ENCODE measurements around the gene MMP25. TPM values are rescaled to one million over a fixed set of nuclear protein-coding genes. Genes with fewer than 3 reads are reported as not detected.

MMP25 gene
- total RNA-seq, 1 donor = under 0.01 TPM

- Histone ChIP-seq H3K4me1 (ENCODE audit: insufficient read depth, low read length) (no peaks in the 10 kb centered on the region), H3K36me3 (ENCODE audit: insufficient read depth, low read length) (peaks cover 10% of the 10 kb centered on the region), H4K20me1 (ENCODE audit: insufficient read depth, low read length) (peaks cover 15% of the 10 kb centered on the region), H2AFZ (ENCODE audit: low read length) (no peak overlapping the region), H3K79me2 (ENCODE audit: insufficient read depth, low read length) (no peaks in the 10 kb centered on the region), H3K9me3 (ENCODE audit: low read depth, low read length) (no peaks in the 10 kb centered on the region), H3K4me2 (ENCODE audit: insufficient read depth, low read length) (no peak overlapping the region), H3K27me3 (ENCODE audit: insufficient read depth, low read length) (peaks cover 47% of the 10 kb centered on the region), H3K27ac (ENCODE audit: low read depth, low read length) (no peak overlapping the region), H3K4me3 (ENCODE audit: insufficient read depth, low read length) (no peak overlapping the region)
- no peak for TF ChIP-seq CTCF (IDR thresholded peaks at IDR 0.05; ENCODE audit: extremely low read depth, low read depth, low read length)
- peak; percentile 91 for DNase-seq (ENCODE audit: insufficient read length, low spot score, missing footprints)
These were observed 15.8 kb upstream of the MMP25 start for GRCh38 chr16:3030222-3031212.

GRCh38 chr16:3032624-3033023 is 13.7 kb upstream of the MMP25 start:
- Histone ChIP-seq H3K9me3 (ENCODE audit: low read depth, low read length) (no peaks in the 10 kb centered on the region), H3K27ac (ENCODE audit: low read depth, low read length) (no peak overlapping the region), H2AFZ (ENCODE audit: low read length) (no peak overlapping the region), H3K4me3 (ENCODE audit: insufficient read depth, low read length) (no peak overlapping the region), H4K20me1 (ENCODE audit: insufficient read depth, low read length) (peaks cover 10% of the 10 kb centered on the region), H3K79me2 (ENCODE audit: insufficient read depth, low read length) (no peaks in the 10 kb centered on the region), H3K27me3 (ENCODE audit: insufficient read depth, low read length) (peaks cover 68% of the 10 kb centered on the region), H3K36me3 (ENCODE audit: insufficient read depth, low read length) (no peaks in the 10 kb centered on the region), H3K4me2 (ENCODE audit: insufficient read depth, low read length) (no peak overlapping the region), H3K4me1 (ENCODE audit: insufficient read depth, low read length) (no peaks in the 10 kb centered on the region)
- no peak for DNase-seq (ENCODE audit: insufficient read length, low spot score, missing footprints)
- TF ChIP-seq CTCF (IDR thresholded peaks at IDR 0.05; ENCODE audit: extremely low read depth, low read depth, low read length) = no peak

DNA sequence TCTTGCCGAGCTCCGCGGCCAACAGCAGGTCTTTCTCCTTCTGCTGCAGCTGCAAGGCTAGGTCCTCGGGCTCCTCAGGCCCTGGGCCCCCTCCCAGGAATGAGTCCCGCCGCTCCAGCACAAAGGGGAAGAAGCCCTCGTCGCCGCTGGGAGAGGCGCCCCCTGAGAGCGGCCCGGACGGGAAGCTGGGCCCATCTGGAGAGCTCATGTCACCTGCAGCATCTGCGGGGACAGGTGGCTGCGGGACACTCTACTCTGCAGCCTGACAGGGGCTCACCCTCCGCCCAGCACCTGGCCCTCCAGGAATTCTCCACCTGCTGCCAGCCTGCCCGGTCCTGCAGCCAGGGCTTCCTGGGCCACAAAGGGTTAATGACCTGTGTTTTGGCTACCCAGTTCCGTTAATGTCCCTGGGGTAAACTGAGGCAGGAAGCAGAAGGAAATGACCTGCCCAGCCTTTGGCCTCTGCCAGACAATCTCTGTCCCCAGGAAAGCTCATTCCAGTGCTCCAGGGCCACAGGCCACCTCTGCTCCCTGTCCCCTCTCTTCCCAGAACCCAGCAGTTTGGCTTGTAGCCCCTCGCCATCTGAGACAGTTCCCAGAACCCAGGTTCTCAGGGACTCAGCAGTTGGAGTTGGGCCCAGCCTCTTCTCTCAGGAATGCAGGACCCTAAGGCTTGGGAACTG is 10.9 kb upstream of the MMP25 start:
- Histone ChIP-seq H3K4me1 (ENCODE audit: insufficient read depth, low read length) (no peaks in the 10 kb centered on the region), H3K9me3 (ENCODE audit: low read depth, low read length) (no peaks in the 10 kb centered on the region), H3K27ac (ENCODE audit: low read depth, low read length) (no peak overlapping the region), H3K4me3 (ENCODE audit: insufficient read depth, low read length) (no peak overlapping the region), H2AFZ (ENCODE audit: low read length) (no peak overlapping the region), H3K36me3 (ENCODE audit: insufficient read depth, low read length) (no peaks in the 10 kb centered on the region), H4K20me1 (ENCODE audit: insufficient read depth, low read length) (no peaks in the 10 kb centered on the region), H3K79me2 (ENCODE audit: insufficient read depth, low read length) (no peaks in the 10 kb centered on the region), H3K4me2 (ENCODE audit: insufficient read depth, low read length) (no peak overlapping the region), H3K27me3 (ENCODE audit: insufficient read depth, low read length) (peaks cover 70% of the 10 kb centered on the region)
- TF ChIP-seq CTCF (IDR thresholded peaks at IDR 0.05; ENCODE audit: extremely low read depth, low read depth, low read length) = no peak
- DNase-seq (ENCODE audit: insufficient read length, low spot score, missing footprints) = no peak
